SKM-1 treated with dmso at 0.1 percent for 144 hours (cell line): ENCODE measurements around the gene CEP170B.

Experiments
- DNase-seq: peaks from one replicate; lab custom pipeline; 2025; ENCODE audit not compliant: unreplicated experiment; lab: John Stamatoyannopoulos, UW

CEP170B gene

GRCh38 chr14:104866451-104867370 is 1.6 kb downstream of the CEP170B start:
- no peak for DNase-seq

GRCh38 chr14:104867371-104868059 is 2.4 kb downstream of the CEP170B start:
- no peak for DNase-seq

DNA sequence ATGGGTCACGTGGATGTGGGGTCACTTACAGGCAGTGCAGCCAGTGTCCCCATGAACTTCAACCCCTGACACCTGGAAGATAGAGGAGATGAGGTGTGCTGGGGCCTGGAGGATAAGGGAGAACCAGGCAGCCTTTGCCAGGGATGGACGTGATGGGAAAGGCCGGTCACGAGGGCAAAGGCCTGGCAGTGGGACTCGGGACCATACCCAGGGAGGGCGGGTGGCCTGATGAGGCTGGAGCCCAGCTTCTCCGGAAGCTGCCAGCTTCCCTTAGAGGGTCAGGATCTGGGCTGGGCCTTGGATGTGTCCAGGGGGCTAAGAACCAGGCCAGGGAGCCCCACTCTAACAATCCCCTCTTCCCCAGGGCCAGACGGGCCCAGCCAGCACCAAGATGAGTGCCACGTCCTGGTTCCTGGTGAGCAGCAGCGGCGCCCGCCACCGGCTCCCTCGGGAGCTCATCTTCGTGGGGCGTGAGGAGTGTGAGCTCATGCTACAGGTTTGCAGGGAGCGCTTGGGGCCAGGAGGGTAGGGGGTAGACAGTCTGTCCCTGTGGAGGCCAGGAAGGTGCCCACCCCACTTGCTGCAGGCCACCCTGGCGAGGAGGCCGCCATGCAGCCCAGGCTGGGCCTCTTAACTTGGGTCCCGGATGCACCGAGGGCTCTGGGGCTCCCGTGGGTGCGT is 3.1 kb downstream of the CEP170B start:
- no peak for DNase-seq

DNA sequence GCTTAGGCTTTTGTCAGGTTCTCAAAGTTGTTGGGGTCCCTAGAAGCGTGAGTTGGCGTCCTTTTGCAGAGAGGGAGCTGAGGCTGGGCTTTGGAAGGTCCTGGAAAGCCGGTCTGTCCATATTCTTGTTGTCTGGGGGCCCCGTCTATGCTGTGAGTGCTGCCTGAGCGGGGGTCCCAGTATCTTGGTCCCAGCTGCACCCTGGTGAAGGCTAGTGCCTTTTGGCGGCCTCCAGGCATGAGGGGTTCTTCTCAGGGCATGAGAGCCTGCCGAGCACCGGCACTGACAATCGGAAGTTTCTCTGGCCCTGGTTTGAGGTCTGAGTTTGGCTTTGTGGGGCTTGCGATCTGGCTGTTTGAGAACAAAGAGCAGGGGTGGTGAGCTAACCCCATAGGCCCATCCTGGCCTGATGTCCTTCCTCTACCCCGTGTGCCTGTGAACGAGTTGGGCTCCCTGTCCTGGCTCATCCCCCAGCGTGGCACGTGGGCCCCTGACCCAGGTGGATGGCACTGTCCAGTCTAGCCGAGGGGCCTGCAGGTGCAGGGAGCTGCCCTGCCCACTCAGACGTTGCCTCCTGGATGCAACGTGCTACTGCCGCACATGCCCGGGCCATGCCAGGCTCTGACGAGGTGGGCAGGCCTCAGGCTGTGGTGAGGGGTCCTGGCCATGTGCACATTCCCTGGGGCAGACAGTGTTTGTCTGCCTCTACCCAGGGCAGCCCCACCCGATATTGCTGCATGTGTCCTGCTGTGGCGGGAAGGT is 3.9 kb downstream of the CEP170B start:
- no peak for DNase-seq

GRCh38 chr14:104869669-104870367 is 4.8 kb downstream of the CEP170B start:
- DNase-seq, result no peak

- no peak for DNase-seq
Measured at GRCh38 chr14:104870368-104871144, 5.5 kb downstream of the CEP170B start.

DNA sequence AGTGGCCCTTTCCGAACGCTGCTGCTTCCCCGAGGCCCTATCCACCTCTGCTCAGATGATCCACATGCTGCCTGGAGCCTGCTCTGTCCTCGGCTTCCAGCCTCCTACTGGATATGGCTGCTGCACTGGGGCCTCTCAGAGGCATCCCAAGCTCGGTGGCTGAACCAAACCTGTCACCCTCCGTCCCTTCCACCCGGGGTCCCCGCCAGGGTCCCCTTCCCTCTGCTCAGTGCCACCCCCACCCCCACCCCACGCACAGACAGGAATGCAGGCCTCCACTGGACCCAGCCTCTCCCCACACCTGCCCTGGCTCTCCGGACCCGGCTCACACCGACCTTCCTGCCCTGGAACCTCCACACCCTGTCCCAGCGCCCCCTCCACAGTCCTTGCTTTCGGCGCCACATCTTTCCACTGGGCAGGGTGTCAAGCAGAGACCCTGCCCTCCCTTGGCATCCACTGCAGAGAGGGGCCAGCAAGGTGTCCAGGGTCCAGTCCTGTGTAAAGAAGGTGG is 6.1 kb downstream of the CEP170B start:
- DNase-seq, result no peak

DNA sequence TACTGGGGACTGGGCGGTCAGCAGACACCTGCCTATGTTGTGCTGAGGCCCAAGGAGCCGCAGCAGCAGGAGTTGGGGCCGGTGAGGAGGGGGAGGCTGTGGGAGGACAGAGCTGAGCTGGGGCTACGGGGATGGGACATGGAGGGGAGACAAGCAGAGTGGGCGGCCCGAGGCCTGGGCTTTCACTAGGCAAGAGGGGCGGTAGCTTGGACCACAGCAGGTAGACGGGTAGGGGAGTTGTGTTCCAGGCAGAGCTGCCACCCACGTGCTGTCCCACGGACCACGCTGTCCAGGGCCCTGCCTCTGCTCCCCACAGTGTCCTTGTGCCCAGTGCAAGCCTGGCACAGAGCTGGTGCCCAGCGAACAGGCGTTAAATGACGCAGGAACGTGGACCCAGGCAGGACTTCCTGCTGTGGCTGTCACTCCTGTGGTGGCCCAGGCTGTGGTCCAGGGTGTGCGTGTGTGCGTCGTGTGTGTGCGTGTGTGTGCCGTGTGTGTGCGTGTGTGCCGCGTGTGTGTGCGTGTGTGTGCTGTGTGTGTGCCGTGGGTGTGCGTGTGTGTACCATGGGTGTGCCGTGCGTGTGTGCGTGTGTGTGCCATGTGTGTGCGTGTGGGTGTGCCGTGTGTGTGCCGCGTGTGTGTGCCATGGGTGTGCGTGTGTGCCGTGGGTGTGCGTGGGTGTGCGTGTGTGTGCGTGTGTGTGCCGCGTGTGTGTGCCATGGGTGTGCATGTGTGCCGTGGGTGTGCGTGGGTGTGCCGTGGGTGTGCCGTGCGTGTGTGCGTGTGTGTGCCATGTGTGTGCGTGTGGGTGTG is 6.8 kb downstream of the CEP170B start:
- no peak for DNase-seq

DNA sequence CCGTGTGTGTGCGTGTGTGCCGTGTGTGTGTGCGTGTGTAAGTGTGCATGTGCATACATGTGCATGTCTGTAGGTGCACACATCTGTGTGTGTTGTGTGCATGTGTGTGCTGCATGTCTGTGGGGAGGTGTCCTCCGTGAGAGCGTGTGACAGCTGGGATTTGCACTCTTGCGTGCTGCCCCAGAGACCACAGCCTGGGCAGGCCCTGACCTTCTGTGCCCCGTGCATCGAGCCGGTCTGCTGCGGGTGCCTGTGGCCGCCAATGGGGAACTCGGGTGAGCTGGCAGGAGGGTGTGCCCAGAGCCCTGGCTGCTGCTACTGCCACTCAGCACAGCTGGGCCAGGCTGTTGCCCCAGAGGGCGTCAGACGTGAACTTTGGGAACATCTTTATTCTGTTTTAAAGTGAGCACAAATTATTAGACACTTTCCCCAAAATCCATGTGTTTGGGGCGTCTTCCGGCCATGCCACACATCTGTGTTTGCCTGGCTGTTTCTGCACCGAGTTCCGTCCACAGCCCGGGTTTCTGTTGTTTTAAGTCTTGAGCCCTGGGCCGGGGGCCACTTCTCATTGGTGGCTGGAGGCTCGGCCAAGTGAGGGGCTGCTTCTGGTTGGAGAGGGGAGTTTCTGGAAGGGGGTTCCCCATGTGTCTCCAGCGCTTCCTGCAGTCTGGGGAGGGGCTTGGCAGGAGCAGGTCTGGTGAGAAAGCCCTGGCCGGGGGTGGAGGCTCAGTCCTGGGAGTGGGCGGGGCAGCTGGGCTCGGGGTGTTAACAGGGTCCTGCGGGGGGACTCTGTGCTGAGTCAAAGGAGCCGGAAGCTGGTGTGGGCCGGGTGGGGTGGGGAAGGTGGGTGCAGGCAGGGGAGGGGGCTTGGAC is 7.6 kb downstream of the CEP170B start:
- no peak for DNase-seq

DNA sequence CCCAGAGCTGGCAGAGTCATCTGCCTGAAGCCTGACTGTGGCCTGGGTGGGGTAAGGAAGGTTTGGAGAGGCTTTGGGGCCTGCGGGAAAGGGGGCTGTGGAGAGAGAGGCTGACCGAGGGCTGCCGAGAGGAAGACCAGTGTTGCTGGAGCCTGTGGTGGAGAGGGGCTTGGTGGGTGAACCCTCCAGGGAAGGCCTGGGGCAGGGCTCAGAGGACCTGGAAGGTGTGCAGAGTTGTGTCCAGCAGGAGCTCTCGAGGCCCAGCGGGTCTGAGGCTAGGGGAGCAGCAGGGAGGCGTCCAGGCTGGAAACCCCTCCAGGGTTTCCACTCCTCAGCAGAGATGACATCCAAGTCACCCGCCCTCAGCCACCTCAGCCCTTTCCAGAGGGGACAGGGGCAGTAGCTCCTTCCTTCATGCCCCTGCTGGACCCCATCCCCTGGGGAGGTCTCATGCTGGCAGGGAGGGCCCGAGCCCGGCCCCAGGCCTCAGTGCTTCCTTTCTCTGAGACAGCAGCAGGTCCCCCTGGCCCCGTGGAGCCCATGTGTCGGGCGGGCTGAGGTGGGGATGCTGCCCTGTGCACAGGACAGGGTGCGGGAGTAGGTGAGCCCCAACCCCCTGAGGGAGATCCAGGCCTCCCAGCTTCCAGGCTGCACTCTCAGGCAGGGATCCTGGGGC is 8.4 kb downstream of the CEP170B start:
- DNase-seq, result no peak

DNA sequence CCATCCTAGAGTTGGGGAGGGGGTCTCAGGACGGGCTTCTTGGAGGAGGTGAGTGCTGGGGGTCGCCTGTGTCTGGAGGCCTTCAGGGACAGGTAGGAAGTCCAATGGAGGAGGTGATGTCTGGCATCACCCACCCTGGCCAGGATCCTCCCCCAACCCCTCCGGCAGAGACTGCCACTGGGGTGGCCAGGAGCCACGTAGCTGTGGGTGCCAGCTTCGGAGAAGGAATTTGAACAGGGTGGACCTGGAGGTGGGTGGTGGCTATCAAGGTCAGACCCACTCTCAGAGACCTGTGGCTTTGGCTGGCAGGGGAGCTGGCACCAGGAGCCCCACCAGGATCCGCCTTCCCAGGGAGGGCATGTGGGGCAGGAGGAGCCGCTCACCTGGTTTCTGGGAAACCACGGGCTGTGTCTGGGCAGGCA is 9.1 kb downstream of the CEP170B start:
- DNase-seq, result no peak

DNA sequence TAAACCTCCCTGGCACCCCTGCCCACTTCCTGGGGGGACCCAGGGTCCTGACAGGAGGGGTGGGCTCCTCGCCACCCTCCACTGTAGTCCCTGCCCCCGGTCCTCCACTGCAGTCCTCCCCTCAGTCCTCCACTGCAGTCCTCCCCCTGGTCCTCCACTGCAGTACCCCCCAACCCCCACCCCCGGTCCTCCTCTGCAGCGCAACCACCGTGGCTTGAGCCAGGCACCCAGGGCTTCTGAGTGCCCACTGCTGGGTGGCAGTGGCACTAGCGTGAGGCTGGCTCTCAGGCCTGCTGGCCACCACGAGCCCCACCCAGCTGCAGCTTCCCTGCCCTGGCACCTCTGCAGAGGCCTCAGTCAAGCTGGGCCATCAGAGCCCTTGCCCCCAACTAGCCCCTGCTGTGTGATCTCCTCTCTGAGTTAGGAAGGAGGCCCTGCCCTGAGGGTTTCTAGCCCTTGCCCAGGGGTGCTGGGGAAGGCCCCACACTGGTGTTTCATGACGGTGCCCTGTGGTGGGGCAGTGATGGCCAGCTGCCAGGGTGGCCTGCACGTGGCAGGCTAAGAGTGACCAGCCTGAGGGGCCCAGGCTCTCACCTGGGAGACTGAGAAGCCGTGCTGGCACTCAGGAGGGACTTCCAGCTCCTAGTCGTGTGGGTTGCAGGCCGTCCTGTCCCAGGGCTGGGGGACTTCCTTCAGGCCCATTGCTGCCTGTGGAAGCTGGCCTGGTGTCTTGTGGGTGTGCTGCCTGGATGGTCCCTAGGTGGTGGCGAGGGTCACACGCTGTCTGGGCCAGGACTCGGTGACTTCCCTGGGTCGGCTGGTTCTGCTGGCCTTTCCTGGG is 9.7 kb downstream of the CEP170B start:
- DNase-seq, result no peak

GRCh38 chr14:104875412-104875751 is 10.3 kb downstream of the CEP170B start:
- DNase-seq, result no peak

- DNase-seq, result no peak
Measured at GRCh38 chr14:104875811-104876210, 10.7 kb downstream of the CEP170B start.

GRCh38 chr14:104876251-104876699 is 11.2 kb downstream of the CEP170B start:
- DNase-seq, result no peak
